ENCODE data around the gene CFAP90.
A peak's percentile ranks its signal among the peaks of the same experiment; 100 is the strongest.

The CFAP90 gene

GRCh38 chr5:7815892-7816534, 34.9 kb downstream of the CFAP90 start:
- peak; percentile 62 for DNase-seq

DNA sequence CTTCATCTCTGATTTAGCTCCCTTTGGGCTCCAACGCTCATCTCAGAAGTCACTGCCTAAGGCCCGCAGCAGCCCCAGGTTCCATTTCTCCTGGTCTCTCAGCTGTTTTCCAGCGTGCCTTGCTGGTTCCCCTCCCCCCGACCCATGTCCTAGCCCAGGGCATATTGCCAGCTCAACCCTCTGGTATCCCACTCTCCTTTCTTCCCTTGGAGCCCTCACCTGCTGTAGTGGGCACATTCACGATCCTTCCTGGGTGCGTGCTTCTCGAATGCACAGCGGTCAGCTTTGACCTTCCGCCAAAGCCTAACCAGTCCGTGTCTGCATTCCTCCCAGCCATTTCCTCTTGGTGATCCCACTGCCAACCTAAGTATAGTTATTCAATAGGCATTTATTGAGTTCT, 36.1 kb downstream of the CFAP90 start:
- no peak for DNase-seq

GRCh38 chr5:7813576-7813975, 37.4 kb downstream of the CFAP90 start:
- DNase-seq: no peak

- DNase-seq: no peak
These were observed 37.9 kb downstream of the CFAP90 start for GRCh38 chr5:7813007-7813406.

DNA sequence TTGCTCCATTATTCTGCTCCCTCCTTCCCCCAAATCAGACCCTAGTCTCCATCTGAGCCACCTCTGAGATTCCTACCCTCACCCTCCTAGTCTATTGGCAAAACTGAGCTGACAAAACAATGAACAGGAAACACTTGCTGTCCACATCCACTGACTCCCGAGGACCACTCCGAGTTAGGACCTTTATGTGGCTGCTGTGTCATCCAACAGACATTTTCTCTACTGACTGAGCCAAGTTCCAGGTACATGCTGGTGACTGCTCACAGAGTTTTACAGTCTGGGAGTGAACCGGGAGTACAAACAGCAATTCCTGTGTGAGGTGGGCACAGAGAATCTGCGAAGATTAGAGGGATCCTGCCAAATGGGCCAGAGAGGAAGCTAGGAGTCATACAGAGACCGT, 39.2 kb downstream of the CFAP90 start:
- no peak for DNase-seq

DNA sequence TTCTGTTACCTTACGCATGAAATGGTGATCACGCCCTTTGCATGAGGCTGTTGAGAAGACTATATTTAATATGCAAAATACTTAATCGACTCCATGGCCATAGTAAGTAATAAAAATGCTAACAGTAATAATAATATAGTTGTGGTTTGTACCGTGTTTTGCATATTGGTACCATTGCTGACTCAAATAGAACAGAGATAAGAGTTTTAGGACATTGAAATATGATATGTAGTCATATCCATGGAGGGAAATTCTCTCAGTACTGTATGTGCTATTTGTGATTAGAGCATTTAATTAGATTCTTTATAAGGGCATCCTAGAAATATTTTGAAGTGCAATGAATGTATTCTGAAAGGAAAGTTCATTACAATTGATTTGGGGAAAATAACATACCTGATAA, 41.9 kb downstream of the CFAP90 start:
- DNase-seq: no peak

- no peak for DNase-seq
These were observed 45.6 kb downstream of the CFAP90 start for GRCh38 chr5:7805379-7805778.

DNA sequence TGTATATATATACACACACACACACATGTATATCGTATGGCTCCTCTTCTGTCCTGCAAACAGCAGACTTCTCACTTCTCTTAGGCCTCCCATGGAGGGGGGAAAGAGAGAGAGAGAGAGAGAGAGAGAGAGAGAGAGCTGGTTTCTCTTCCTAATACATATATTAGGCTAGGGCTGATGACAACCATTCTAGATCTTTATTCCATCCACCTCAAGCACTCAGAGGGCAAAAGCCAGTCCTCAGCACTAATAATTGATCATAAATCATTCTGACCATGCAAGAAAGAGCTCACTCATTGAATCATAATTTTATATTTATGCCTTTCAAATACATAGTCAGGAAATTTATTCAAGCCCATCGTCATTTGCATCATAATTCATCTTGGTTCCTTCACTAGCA, 47.0 kb downstream of the CFAP90 start:
- DNase-seq: no peak

DNA sequence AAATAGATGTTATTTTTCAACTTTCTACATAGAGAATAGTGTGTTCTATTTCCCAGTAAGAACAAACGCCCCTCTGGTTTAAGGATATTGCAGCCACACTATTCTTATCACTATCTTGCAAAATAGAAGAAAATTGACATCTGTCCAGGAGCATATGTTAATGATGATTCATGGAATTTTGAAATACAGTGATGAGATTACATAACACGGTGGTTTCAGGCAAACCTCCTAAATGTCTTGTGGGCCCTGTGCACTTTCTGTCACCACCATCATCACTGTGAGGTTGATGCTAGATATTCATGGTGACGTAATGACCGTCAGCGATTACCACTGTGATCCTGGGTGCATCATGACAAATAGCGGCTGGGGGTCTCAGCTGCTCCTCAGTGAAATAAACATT, 48.1 kb downstream of the CFAP90 start:
- DNase-seq: no peak

DNA sequence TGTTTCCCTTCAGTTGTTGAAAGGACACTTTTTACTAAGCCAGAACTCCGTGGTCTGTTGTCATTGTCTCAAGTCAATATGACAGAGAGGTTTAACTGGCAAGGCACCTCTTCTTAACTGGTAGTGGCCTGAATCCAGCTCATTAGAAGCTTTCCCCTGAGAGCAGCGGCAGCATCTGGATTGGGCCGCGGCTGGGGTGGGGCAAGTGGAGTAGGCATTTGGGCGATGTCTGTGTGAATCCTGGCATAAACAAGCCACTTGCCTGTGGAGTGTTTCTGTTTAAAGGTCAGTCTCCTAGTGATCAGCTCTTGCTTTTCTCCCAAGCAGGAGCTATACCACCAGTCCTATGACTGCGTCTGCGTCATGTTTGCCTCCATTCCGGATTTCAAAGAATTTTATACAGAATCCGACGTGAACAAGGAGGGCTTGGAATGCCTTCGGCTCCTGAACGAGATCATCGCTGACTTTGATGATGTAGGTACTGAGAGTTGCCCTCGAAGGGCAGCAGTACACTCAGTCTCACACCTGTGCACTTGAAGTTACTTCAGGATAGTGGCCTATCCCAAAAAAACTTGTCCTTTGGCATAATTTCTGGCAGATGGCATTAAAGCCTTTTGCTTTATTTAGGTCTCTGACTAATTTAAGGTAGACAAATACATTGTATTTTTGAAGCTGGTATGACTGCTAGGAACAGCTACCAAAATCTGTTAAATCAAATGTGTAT, 48.9 kb downstream of the CFAP90 start:
- DNase-seq: no peak

DNA sequence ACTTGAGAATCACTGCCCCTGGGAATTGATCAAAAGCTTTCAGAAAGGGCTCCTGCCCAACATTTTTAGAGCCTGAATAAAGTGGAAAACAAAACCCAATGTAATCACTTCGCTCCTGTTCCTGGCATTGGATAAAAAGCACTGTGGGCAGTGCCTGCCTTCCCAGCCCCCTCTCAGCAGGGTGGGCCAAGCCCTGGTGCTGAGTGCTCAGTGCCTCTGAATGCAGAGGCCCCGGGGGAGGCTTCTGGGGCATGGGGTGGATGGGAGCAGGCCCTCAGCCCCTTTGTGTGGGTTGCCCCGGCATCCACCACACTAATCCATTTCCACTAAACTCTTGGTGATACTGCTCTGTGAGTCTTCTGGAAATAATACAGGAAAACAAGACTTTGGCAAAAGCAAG, 55.6 kb downstream of the CFAP90 start:
- no peak for DNase-seq

DNA sequence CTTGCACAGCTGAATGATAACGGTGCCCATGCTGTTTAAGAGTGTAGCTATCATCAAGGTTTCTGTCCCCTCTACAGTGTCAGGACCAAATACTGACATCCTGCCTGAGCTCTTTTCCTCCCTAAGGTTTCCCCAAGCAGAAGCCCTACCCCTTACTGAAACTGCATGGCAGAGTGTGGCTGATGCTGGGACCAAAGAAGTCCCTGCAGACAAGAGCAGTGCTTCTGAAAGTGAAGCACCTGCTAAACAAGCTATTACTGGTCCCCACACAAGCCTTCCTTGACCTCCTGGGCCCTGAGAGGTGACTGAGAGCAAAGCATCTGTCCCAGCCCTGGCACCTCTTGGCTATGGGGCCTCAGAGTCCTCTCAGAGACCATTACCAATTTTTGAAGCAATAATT, 56.1 kb downstream of the CFAP90 start:
- DNase-seq: no peak

DNA sequence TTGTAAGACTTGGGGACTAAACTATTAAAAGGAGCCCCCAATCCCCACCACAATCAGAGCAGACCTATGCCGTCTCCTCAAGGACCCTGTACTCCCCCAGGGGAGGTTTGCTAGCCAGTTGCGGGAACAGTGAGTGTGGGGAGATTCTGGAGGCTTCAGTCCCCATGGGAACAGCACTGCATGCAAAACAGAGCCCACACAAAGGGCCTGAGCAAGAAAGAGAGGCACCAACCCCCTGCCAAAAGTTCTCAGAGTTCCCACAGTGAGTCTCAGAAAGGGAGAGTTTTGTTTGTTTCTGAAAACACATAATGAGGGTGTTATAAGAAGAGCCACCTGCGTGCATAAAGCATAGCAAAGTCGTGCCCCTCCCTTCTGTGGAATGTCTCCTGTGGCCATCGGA, 56.6 kb downstream of the CFAP90 start:
- no peak for DNase-seq

DNA sequence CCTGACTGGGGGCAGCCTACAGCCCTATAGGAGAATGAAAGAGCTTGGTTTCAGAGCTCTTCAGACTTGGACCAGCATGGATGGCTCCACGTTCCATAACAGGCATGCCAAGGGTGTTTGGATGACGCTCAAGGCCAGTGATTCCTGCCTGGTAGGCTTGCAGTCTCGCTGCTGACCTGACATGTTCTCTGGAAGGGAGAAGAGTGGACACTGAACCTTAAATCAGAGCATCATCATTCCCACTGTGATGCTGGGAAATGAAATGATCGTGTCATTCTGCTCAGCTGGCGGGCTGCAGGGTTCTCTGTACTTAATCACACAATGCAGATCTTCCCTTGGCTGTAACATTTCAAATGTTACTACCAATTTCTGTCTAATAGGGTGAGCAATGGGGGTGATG, 57.0 kb downstream of the CFAP90 start:
- DNase-seq: no peak

DNA sequence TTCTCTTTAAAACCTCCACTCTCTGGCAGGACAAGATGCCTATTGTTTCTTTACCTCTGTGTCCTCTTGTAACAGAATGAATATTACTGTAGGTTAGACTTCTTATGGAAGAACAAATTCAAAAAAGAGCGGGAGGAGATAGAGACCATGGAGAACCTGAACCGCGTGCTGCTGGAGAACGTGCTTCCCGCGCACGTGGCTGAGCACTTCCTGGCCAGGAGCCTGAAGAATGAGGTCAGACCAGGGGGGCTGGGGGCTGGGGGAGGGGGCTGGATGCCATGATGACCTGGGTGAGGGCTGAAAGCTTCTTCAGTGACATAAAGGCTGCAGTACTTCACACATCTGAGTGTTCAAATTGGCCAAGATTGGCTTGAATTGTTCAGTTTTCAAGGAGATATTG, 61.4 kb downstream of the CFAP90 start:
- no peak for DNase-seq

DNA sequence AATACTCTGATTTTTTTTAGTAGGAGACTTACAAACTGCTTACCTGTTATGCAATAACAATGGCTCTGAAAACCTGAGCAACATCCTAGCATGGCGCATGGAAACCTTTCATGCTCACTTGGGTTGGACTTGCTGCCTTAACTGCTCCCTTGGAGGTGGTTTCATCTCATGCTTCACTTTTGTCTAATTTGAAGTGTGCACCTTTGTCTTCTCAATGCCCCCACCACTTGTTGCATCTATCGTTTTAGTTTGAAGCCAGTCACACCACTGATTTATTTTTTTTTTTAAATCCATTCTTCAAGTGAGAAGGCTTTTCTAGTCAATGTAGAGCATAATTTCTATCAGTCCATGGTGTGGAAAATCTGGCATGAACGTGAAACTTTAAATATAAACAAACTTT, 63.2 kb downstream of the CFAP90 start:
- no peak for DNase-seq

DNA sequence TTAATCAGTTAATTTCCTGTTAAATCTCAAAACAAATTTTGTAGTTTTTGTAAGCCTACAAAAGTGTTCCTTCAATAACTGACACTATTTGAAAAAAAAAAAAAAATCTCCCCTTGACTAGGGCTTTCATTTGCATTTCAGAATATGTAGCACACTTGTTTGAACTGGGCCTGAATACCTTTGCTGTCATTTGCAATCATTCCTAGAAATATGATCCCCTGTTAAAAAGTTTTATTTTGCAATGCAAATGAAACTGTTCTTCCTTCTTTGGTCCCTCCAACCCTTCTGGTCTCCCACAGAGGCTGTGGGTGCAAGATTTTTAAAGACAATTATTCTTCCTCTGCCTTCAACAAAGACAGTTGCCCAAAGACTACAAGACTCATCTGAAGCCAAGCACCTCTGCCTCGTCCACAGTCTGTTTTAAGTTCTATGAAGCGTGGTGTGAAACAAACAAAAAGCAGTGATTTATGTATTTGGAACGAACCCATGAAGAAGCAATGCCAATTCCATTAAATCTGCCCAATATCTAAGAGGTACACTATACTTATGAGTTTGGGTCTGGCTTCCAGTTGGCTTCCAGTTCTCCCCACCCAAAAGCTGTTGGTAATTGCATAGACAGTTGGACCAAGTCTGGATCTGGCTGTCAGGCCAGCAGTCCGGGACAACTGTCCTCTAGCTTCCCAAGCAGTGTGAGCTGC, 66.1 kb downstream of the CFAP90 start:
- no peak for DNase-seq

DNA sequence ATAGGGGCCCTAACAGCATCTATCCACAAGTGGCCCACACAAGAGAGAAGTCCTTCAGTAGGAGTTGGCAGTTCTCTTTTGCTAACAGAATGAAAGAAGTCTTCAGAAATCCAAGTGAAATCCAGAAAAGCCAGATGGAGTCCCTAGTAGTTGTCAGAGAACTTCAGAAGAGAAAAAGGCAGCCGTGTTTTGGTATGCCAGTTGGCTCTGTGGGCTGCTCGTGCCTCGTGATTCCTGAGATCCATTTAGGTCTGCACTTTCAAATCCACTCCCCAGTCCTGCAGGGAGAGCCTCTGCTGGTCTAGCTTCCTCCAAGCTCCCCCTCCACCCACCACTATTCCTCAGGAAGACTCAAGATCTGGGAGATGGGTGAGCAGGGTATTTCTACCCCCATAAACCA, 69.0 kb downstream of the CFAP90 start:
- DNase-seq: no peak
